Hematopoietic multipotent progenitor cell treated with erythropoietin and hydrocortisone succinate and interleukin-3 and kit ligand, for 6 days (in vitro differentiated cells): ENCODE results near the gene SLC6A9.

Experiments
- DNase-seq: peaks from one replicate; pipeline ENCODE4 v3.0.0-alpha.2; 2015

SLC6A9 gene

GRCh38 chr1:43998000-43998378 is 33.3 kb downstream of the SLC6A9 start:
- no peak for DNase-seq

- DNase-seq: no peak
These were observed 33.8 kb downstream of the SLC6A9 start for GRCh38 chr1:43997295-43997999.

GRCh38 chr1:43996733-43997115 is 34.5 kb downstream of the SLC6A9 start:
- DNase-seq: no peak

- no peak for DNase-seq
These were observed 35.1 kb downstream of the SLC6A9 start for GRCh38 chr1:43995984-43996732.

GRCh38 chr1:43994794-43995790 is 36.2 kb downstream of the SLC6A9 start:
- DNase-seq: peak; percentile 84

DNA sequence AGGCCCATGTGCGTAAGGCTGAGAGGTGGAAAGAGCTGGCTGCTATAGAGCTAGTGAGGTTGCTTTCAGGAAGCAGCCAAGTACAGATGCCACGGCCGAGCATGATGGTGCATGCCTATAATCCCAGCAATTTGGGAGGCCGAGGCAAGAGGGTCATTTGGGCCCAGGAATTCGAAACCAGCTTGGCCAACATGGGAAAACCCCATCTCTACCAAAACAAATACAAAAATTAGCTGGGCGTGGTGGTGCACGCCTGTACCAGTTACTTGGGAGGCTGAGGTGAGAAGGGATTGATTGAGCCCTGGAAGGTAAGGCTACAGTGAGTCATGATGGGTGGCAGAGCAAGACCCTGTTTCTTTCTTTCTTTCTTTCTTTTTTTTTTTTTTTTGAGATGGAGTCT is 37.2 kb downstream of the SLC6A9 start:
- DNase-seq: no peak

DNA sequence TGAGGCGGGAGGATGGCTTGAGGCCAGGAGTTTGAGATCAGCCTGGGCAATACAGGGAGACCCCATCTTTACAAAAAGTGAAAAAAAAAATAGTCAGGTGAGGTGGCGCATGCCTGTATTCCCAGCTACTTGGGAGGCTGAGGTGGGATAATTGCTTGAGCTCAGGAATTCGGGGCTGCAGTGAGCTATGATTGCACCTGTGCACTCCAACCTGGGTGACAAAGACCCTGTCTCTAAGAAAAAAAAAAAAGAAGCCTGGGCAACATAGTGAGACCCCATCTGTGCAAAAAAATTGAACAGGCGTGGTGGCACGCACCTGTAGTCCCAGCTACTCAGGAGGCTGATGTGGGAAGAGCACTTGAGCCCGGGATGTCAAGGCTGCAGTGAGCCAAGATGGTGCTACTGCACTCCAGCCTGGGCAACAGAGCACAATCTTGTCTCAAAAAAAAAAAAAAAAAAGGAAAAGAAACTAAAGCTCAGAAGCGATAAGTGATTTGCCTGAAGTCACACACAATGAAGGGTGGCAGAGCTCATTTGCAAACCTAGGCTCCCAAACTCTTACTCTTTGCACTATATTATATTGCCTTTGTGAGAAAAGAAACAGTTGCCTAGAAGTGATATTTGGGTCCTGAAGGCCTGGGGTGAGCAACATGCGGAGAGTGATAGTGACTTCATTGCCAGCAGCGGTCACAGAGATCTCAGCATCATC is 37.9 kb downstream of the SLC6A9 start:
- DNase-seq: no peak

DNA sequence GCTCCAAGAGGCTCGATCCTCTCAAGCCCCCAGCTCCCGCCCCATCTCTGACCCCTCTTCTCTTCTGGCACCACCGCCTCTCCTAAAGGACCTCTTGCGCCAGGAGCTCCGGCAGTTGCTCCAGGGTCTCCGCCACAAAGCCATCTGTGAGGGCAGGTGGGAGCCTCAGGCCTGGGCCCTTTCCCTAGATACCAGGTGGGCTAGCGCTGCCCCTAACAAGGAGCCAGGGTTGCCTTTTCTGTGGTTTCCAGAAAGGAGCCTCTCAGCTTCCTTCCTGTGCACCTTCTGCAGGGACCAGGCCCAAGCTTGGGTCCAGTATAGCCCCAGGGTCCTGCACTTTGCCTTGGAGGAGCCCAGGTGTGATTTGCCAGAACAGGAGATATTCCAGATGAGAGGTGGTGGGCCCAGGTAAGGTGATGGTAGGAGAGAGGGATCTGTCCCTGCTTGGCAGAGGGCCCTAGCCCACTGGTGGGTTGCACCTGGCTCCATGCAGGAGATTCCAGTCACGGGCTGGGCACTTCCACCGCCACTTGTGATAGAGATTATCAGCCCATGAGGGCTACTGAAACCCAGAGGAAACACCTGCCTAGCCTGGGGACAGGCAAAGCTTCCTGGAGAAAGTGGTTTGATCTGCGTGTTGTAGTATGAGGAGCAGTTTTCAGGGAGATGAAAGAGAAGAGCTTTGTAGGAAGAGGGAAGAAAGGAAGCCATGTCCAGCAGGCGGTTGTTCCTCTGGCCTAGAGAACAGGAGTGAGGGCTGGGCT is 38.8 kb downstream of the SLC6A9 start:
- DNase-seq: no peak

GRCh38 chr1:43991476-43992231 is 39.6 kb downstream of the SLC6A9 start, which contains the start of gene CCDC24:
TSS of gene CCDC24 (plus strand) at chr1:43991599. CDS start at chr1:43991879, 280 bp downstream.
- peak; percentile 89 for DNase-seq

GRCh38 chr1:43991200-43991475 is 40.1 kb downstream of the SLC6A9 start:
- no peak for DNase-seq

DNA sequence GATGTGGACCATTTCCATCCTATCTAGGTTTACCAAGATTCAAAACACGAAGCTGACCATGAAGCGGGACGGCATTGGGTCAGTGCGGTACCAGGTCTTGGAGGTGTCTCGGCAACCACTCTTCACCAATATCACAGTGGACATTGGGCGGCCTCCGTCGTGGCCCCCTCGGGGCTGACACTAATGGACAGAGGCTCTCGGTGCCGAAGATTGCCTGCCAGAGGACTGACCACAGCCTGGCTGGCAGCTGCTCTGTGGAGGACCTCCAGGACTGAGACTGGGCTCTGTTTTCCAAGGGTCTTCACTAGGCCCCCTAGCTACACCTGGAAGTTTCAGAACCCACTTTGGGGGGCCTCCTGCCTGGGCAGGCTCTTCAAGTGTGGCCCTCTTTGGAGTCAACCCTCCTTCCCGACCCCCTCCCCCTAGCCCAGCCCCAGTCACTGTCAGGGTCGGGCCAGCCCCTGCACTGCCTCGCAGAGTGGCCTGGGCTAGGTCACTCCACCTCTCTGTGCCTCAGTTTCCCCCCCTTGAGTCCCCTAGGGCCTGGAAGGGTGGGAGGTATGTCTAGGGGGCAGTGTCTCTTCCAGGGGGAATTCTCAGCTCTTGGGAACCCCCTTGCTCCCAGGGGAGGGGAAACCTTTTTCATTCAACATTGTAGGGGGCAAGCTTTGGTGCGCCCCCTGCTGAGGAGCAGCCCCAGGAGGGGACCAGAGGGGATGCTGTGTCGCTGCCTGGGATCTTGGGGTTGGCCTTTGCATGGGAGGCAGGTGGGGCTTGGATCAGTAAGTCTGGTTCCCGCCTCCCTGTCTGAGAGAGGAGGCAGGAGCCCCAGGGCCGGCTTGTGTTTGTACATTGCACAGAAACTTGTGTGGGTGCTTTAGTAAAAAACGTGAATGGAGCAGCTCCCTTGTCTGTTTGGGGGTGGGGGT is 40.7 kb downstream of the SLC6A9 start:
- DNase-seq: peak; percentile 35

GRCh38 chr1:43987159-43987902 is 43.9 kb downstream of the SLC6A9 start:
- no peak for DNase-seq

DNA sequence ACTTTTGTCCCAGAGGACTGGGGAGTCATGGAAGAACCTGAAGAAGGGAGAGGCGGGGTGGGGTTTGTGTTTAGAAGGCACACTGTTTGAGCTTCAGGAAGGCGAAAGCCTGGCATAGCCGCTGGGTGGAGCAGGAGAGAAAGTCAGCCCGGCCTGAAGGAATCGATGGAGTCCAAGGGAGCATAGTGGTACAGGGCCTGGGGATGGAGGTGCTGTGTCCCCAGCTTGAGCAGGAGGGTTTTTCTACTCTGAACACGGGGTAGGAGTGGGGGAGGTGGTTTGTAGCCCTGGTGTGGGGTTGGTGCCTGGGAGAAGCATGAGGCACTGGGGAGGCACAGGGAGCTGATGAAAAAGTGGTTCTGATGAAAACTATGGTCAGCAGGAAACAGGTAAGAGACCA is 44.5 kb downstream of the SLC6A9 start:
- DNase-seq: no peak

DNA sequence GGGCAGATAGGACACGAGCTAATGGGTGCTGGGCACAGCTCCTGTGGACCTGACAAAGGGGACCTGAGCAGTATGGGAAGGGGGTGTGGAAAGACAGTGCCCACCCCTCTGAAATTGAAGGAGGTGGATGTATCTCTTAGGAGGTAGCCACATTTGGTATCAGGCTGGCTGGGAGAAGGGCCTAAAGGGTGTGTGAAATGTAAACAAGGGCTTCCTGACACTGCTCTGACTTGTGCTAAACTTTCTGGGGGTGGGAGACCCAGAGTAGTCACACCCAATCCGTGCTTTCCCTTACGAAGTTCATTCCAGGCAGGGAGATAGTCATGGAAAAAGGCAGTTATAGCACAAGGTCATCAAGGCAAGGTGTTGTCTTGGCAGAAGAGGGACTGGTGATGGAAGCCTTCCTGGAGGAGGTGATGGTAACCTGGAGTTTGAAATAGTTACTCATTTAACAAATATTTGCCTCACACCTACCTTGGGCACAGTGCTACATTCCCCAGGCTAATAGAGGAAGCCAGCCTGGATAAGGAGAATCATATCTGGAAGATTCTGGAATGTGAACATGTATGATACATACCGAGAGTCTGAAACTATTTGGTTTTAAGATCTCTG is 45.2 kb downstream of the SLC6A9 start:
- DNase-seq: no peak

DNA sequence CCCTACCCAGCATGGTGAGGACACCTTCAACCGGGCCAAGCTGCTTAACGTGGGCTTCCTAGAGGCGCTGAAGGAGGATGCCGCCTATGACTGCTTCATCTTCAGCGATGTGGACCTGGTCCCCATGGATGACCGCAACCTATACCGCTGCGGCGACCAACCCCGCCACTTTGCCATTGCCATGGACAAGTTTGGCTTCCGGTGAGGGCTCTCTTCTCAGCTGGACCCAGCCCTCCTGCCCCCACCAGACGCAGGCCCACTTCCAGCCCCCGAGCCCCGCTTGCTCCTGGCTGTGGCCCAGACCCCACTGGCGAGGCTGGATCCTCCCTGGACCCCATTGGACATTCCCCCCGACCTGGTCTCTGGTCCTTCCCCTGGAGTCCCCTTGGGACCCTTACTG is 46.4 kb downstream of the SLC6A9 start:
- DNase-seq: no peak

- DNase-seq: no peak
These were observed 47.9 kb downstream of the SLC6A9 start for GRCh38 chr1:43983253-43983899.

DNA sequence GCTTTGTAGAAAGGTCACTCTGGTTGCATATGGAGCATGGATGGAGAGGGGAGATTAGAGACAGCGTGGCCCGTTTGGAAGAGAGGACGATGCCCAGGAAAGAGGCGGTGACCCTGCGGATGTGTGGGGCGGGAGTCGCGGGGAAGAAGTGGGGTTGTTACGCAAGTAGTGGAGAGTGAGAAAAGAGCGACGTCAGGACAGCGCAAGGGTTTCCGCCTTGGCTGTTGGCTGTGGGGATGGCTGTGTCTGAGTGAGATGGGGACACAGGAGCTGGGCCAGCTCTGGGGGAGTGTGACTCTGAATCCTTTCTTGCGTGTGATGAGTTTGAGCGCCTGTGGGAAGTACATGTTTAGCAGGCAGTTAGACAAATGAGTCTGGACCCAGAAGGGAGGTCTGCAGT is 48.5 kb downstream of the SLC6A9 start:
- DNase-seq: no peak

DNA sequence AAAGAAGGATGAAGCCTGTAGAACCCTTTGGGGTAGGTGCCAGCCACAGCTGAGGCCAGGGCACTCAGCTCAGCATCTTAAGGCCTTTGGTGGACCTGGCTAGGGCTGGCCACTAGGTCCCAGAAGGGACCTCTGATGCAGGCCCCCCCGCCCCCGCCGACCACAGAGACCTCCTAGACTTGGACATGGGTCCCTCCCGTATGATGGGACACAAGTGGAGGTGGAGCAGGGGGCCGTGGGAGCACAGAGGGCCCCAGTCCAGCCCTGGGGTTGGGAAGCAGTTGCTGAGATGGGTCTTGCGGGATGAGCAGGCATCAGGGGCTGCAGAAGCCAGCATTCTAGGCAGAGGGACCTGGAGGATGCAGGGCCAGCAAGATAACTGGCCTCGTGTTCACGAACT is 49.0 kb downstream of the SLC6A9 start:
- DNase-seq: no peak
